ENCODE measurements around the gene SLC25A20.

Gene SLC25A20

GRCh38 chr3:48891606-48892005, 7.1 kb downstream of the SLC25A20 start:
- Histone ChIP-seq H3K9ac (ENCODE audit: low read depth, low read length) (no peak overlapping the region), H3K4me1 (ENCODE audit: control insufficient read depth, insufficient read depth, low read length) (peaks cover 4% of the 10 kb centered on the region), H3K27me3 (ENCODE audit: control insufficient read depth, insufficient read depth, low read length) (no peaks in the 10 kb centered on the region), H3K36me3 (ENCODE audit: insufficient read depth, low read length) (no peaks in the 10 kb centered on the region), H3K9me3 (replicated peaks; ENCODE audit: low read length) (no peaks in the 10 kb centered on the region), H3K4me2 (ENCODE audit: low read length) (no peak overlapping the region), H3K4me3 (ENCODE audit: low read length) (no peak overlapping the region)

GRCh38 chr3:48885753-48886152, 12.9 kb downstream of the SLC25A20 start:
- no peak overlapping the region for H3K9ac ChIP-seq (ENCODE audit: low read depth, low read length)
- no peaks in the 10 kb centered on the region for H3K9me3 ChIP-seq (replicated peaks; ENCODE audit: low read length)
- no peaks in the 10 kb centered on the region for H3K4me1 ChIP-seq (ENCODE audit: control insufficient read depth, insufficient read depth, low read length)
- no peak overlapping the region for H3K4me2 ChIP-seq (ENCODE audit: low read length)
- H3K27me3 ChIP-seq (ENCODE audit: control insufficient read depth, insufficient read depth, low read length): no peaks in the 10 kb centered on the region
- no peak overlapping the region for H3K4me3 ChIP-seq (ENCODE audit: low read length)
- H3K36me3 ChIP-seq (ENCODE audit: insufficient read depth, low read length): peaks cover 4% of the 10 kb centered on the region

DNA sequence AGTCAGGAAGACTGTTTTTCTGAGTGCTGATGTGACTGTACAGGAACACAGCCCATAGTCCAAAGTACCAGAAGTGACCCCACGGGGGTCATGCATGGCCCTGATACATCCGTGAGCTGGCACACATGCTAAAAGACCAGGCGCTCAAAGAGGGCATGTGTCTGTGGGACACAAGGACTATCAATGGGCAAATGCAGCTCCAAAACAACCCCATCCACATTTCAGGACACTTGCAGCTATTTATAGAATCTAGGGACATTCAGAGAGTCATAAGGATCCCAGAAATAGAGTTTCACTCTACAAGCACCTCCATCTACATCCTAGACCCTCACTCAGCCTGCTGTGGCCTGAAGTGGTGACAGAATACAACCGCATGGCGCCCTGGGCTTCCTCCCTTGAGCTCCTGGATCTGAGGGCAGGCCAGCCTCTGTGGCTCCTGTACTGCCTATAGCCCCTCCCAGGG, 17.0 kb downstream of the SLC25A20 start:
- Histone ChIP-seq H3K4me1 (ENCODE audit: control insufficient read depth, insufficient read depth, low read length) (no peaks in the 10 kb centered on the region), H3K27me3 (ENCODE audit: control insufficient read depth, insufficient read depth, low read length) (no peaks in the 10 kb centered on the region), H3K9ac (ENCODE audit: low read depth, low read length) (no peak overlapping the region), H3K4me3 (ENCODE audit: low read length) (no peak overlapping the region), H3K36me3 (ENCODE audit: insufficient read depth, low read length) (peaks cover 4% of the 10 kb centered on the region), H3K9me3 (replicated peaks; ENCODE audit: low read length) (no peaks in the 10 kb centered on the region), H3K4me2 (ENCODE audit: low read length) (no peak overlapping the region)

- Histone ChIP-seq H3K27me3 (ENCODE audit: control insufficient read depth, insufficient read depth, low read length) (no peaks in the 10 kb centered on the region), H3K4me3 (ENCODE audit: low read length) (no peak overlapping the region), H3K4me2 (ENCODE audit: low read length) (no peak overlapping the region), H3K9ac (ENCODE audit: low read depth, low read length) (no peak overlapping the region), H3K9me3 (replicated peaks; ENCODE audit: low read length) (no peaks in the 10 kb centered on the region), H3K36me3 (ENCODE audit: insufficient read depth, low read length) (peaks cover 4% of the 10 kb centered on the region), H3K4me1 (ENCODE audit: control insufficient read depth, insufficient read depth, low read length) (no peaks in the 10 kb centered on the region)
These were observed 17.7 kb downstream of the SLC25A20 start for GRCh38 chr3:48881006-48881405.

- Histone ChIP-seq H3K4me1 (ENCODE audit: control insufficient read depth, insufficient read depth, low read length) (no peaks in the 10 kb centered on the region), H3K4me3 (ENCODE audit: low read length) (no peak overlapping the region), H3K27me3 (ENCODE audit: control insufficient read depth, insufficient read depth, low read length) (no peaks in the 10 kb centered on the region), H3K9ac (ENCODE audit: low read depth, low read length) (no peak overlapping the region), H3K9me3 (replicated peaks; ENCODE audit: low read length) (no peaks in the 10 kb centered on the region), H3K36me3 (ENCODE audit: insufficient read depth, low read length) (peaks cover 4% of the 10 kb centered on the region), H3K4me2 (ENCODE audit: low read length) (no peak overlapping the region)
These were observed 18.7 kb downstream of the SLC25A20 start for GRCh38 chr3:48879994-48880377.

- H3K9ac ChIP-seq (ENCODE audit: low read depth, low read length): no peak overlapping the region
- H3K4me3 ChIP-seq (ENCODE audit: low read length): no peak overlapping the region
- H3K36me3 ChIP-seq (ENCODE audit: insufficient read depth, low read length): peaks cover 4% of the 10 kb centered on the region
- no peak overlapping the region for H3K4me2 ChIP-seq (ENCODE audit: low read length)
- no peaks in the 10 kb centered on the region for H3K4me1 ChIP-seq (ENCODE audit: control insufficient read depth, insufficient read depth, low read length)
- no peaks in the 10 kb centered on the region for H3K9me3 ChIP-seq (replicated peaks; ENCODE audit: low read length)
- H3K27me3 ChIP-seq (ENCODE audit: control insufficient read depth, insufficient read depth, low read length): no peaks in the 10 kb centered on the region
These were observed 19.2 kb downstream of the SLC25A20 start for GRCh38 chr3:48879307-48879993.

GRCh38 chr3:48877671-48878070, 21.0 kb downstream of the SLC25A20 start:
- no peak overlapping the region for H3K4me3 ChIP-seq (ENCODE audit: low read length)
- no peaks in the 10 kb centered on the region for H3K27me3 ChIP-seq (ENCODE audit: control insufficient read depth, insufficient read depth, low read length)
- no peaks in the 10 kb centered on the region for H3K4me1 ChIP-seq (ENCODE audit: control insufficient read depth, insufficient read depth, low read length)
- H3K36me3 ChIP-seq (ENCODE audit: insufficient read depth, low read length): no peaks in the 10 kb centered on the region
- no peak overlapping the region for H3K4me2 ChIP-seq (ENCODE audit: low read length)
- H3K9me3 ChIP-seq (replicated peaks; ENCODE audit: low read length): no peaks in the 10 kb centered on the region
- H3K9ac ChIP-seq (ENCODE audit: low read depth, low read length): no peak overlapping the region

DNA sequence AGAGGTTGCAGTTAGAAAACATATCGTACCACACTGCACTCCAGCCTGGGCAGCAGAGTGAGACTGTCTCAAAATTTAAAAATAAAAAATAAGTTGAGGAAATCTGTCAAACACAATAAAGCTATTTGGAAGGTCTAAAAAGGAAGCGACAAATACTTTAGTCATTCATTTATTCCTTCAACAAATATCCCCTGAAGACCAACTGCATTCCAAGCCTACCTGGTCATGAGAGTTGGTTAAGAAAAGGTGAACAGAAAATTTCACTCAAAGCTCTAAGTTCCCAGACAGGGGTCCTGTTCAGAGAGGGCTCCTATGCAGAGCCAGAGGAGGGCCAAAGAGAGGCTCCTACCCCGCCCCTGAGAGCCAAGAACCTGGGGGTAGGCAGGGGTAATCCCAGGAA, 35.6 kb downstream of the SLC25A20 start:
- H3K36me3 ChIP-seq (ENCODE audit: insufficient read depth, low read length): peaks cover 7% of the 10 kb centered on the region
- H3K27me3 ChIP-seq (ENCODE audit: control insufficient read depth, insufficient read depth, low read length): no peaks in the 10 kb centered on the region
- no peaks in the 10 kb centered on the region for H3K9me3 ChIP-seq (replicated peaks; ENCODE audit: low read length)
- H3K9ac ChIP-seq (ENCODE audit: low read depth, low read length): no peak overlapping the region
- H3K4me2 ChIP-seq (ENCODE audit: low read length): no peak overlapping the region
- H3K4me1 ChIP-seq (ENCODE audit: control insufficient read depth, insufficient read depth, low read length): peaks cover 5% of the 10 kb centered on the region
- H3K4me3 ChIP-seq (ENCODE audit: low read length): no peak overlapping the region

GRCh38 chr3:48859206-48859605, 39.5 kb downstream of the SLC25A20 start:
- Histone ChIP-seq H3K4me1 (ENCODE audit: control insufficient read depth, insufficient read depth, low read length) (peaks cover 5% of the 10 kb centered on the region), H3K9me3 (replicated peaks; ENCODE audit: low read length) (no peaks in the 10 kb centered on the region), H3K36me3 (ENCODE audit: insufficient read depth, low read length) (peaks cover 7% of the 10 kb centered on the region), H3K9ac (ENCODE audit: low read depth, low read length) (no peak overlapping the region), H3K4me2 (ENCODE audit: low read length) (no peak overlapping the region), H3K4me3 (ENCODE audit: low read length) (no peak overlapping the region), H3K27me3 (ENCODE audit: control insufficient read depth, insufficient read depth, low read length) (no peaks in the 10 kb centered on the region)

GRCh38 chr3:48858709-48859108, 40.0 kb downstream of the SLC25A20 start:
- Histone ChIP-seq H3K4me3 (ENCODE audit: low read length) (no peak overlapping the region), H3K4me2 (ENCODE audit: low read length) (no peak overlapping the region), H3K9ac (ENCODE audit: low read depth, low read length) (no peak overlapping the region), H3K9me3 (replicated peaks; ENCODE audit: low read length) (no peaks in the 10 kb centered on the region), H3K36me3 (ENCODE audit: insufficient read depth, low read length) (peaks cover 7% of the 10 kb centered on the region), H3K27me3 (ENCODE audit: control insufficient read depth, insufficient read depth, low read length) (no peaks in the 10 kb centered on the region), H3K4me1 (ENCODE audit: control insufficient read depth, insufficient read depth, low read length) (peaks cover 5% of the 10 kb centered on the region)

- Histone ChIP-seq H3K27me3 (ENCODE audit: control insufficient read depth, insufficient read depth, low read length) (no peaks in the 10 kb centered on the region), H3K9ac (ENCODE audit: low read depth, low read length) (no peak overlapping the region), H3K4me2 (ENCODE audit: low read length) (no peak overlapping the region), H3K9me3 (replicated peaks; ENCODE audit: low read length) (no peaks in the 10 kb centered on the region), H3K36me3 (ENCODE audit: insufficient read depth, low read length) (peaks cover 7% of the 10 kb centered on the region), H3K4me3 (ENCODE audit: low read length) (no peak overlapping the region), H3K4me1 (ENCODE audit: control insufficient read depth, insufficient read depth, low read length) (no peaks in the 10 kb centered on the region)
These were observed 41.0 kb downstream of the SLC25A20 start for GRCh38 chr3:48857641-48858040.

- Histone ChIP-seq H3K36me3 (ENCODE audit: insufficient read depth, low read length) (peaks cover 7% of the 10 kb centered on the region), H3K9me3 (replicated peaks; ENCODE audit: low read length) (no peaks in the 10 kb centered on the region), H3K4me1 (ENCODE audit: control insufficient read depth, insufficient read depth, low read length) (no peaks in the 10 kb centered on the region), H3K4me3 (ENCODE audit: low read length) (no peak overlapping the region), H3K27me3 (ENCODE audit: control insufficient read depth, insufficient read depth, low read length) (no peaks in the 10 kb centered on the region), H3K4me2 (ENCODE audit: low read length) (no peak overlapping the region), H3K9ac (ENCODE audit: low read depth, low read length) (no peak overlapping the region)
These were observed 42.2 kb downstream of the SLC25A20 start for GRCh38 chr3:48856469-48856868.
